ENCODE results near the gene MAP2.

Gene MAP2, protein sequence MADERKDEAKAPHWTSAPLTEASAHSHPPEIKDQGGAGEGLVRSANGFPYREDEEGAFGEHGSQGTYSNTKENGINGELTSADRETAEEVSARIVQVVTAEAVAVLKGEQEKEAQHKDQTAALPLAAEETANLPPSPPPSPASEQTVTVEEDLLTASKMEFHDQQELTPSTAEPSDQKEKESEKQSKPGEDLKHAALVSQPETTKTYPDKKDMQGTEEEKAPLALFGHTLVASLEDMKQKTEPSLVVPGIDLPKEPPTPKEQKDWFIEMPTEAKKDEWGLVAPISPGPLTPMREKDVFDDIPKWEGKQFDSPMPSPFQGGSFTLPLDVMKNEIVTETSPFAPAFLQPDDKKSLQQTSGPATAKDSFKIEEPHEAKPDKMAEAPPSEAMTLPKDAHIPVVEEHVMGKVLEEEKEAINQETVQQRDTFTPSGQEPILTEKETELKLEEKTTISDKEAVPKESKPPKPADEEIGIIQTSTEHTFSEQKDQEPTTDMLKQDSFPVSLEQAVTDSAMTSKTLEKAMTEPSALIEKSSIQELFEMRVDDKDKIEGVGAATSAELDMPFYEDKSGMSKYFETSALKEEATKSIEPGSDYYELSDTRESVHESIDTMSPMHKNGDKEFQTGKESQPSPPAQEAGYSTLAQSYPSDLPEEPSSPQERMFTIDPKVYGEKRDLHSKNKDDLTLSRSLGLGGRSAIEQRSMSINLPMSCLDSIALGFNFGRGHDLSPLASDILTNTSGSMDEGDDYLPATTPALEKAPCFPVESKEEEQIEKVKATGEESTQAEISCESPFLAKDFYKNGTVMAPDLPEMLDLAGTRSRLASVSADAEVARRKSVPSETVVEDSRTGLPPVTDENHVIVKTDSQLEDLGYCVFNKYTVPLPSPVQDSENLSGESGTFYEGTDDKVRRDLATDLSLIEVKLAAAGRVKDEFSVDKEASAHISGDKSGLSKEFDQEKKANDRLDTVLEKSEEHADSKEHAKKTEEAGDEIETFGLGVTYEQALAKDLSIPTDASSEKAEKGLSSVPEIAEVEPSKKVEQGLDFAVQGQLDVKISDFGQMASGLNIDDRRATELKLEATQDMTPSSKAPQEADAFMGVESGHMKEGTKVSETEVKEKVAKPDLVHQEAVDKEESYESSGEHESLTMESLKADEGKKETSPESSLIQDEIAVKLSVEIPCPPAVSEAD (N-terminal part only)

DNA sequence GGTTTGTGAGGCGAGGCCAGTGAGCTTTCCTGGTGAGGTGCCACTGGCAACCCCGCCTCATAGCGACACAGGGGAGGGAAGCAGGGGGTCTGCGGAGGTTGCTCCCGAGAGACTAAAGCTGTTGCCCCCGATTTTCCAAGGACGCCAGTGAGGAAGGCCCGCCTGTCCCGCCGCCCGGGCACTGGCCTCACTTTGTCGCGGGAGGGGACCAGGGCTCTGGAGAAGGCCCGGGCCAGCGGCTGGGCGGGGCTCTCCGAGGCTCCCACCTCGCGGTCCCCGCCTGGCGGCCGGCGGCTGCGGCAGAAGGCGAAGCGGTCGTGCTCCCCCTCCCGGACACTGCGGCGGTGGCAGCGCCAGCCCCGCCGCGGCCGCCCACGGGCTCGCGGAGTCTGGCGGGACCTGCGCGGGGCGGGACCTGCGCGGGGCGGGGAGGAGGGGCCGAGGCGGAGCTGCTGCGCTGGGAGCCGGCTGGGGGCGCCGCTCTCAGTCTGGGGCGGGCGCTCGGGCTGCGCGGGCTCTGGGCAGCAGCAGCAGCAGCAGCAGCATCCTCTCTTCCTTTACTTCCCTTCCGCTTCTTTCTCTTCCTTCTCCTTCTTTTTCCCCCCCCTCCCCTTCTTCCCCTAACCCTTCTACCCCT lies at the start of gene MAP2:
TSS of gene MAP2 (plus strand) at position 486 of the 637 bp plus-strand sequence. CDS start 229,124 bp downstream, outside the sequence.
- DNase-seq: peak; percentile 87

DNA sequence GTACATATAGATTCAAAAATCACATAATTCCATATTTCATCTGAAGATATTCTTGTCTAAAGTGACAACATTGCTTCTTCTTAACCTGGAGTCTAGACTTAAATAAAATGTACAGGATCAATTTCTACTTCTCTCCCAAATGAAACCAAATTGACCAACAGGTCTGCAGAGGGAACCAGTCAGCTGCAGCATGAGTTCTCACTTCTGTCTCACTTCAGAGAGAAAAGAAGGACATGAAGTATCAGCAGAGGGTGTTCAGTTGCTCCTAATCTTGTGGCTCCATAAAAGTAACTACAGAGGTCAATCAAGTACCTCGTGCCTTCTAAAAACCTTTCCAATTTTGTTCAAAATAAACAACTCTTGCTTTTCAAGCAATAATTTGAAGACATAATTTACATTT lies 47.2 kb upstream of the MAP2 start:
- DNase-seq: no peak

DNA sequence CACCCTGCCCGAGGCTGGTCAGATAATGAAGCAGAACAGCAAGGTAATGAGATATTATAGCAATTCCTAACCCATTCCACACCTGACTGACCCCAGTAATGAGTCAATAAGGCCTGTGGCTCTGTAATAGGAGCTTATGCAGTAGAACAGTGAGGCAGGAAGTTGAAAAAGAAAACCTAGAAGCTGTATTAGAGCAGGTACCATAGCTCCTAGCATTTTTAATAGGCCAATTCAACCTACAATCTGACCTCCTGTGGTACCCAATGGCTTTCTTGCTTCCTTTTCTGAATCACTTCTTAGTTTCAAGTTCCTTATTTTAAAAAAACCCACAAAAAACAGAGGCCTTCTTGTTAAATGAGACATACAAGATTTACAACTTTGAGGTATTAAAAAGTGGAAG lies 43.6 kb upstream of the MAP2 start:
- DNase-seq: no peak

DNA sequence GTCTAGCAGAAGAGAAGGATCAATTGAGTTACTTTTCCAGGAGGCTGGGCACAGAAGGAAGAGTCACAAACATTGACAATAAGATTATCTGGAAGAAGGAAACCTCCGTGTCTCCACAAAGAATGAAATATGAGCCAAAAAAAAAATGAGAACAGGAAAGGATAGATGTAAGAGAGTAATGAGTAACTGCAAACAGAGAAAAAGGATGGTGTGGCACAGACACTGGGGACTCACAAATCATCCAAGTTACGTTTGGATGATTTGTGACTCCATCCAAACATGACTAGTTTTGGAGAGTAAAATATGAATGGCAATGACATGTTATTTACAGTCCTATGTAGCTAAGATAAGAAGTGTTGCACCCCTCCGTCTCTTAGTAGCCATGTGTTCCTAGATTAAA lies 42.8 kb upstream of the MAP2 start:
- no peak for DNase-seq

DNA sequence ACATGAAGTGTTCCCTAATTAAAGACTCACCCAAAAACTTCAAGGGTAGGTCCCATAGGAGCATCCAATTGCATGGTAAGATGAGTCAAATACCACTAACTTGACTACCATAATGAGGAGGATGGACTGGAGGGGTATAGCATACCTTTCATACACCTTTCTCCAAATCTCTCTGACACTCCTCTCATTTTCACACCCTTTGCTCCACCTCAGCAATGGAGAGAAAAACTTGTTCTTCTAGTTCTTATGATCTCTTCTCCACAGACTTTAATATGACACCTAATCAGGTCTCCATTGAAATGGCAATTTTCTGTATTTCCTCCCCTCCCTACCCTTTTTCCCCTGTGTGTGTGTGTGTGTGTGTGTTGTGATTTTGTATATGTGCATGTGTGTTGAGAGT lies 41.1 kb upstream of the MAP2 start:
- DNase-seq: no peak

DNA sequence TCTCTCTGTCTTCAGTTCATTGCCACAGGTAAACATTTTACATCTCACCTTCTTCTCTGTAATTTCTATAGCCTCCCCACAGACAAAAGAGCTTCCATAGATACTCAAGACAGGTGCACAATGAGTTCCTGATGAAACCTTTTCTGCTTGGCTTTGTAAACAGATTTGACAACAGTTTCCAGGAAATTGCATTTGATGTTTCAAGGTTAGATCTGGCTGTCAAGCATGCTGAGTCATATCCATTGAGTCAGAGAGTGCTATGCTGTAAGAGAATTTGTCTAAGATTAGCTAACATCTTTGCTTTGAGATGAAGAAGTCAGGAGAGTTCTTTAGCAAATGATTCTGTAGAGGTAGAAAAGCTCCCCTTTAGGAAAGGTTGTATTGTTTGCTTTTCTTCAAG lies 40.6 kb upstream of the MAP2 start:
- DNase-seq: no peak

DNA sequence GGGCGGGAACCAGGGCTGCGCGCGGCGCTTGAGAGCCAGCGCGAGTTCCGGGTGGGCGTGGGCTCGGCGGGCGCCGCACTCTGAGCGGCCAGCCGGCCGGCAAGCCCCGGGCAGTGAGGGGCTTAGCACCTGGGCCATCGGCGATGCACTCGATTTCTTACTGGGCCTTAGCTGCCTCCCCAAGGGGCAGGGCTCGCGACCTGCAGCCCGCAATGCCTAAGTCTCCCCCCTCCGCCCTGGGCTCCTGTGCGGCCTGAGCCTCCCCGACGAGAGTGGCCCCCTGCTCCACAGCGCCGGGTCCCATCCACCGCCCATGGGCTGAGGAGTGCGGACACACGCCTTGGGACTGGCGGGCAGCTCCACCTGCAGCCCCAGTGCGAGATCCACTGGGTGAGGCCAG lies 36.5 kb upstream of the MAP2 start:
- DNase-seq: no peak

DNA sequence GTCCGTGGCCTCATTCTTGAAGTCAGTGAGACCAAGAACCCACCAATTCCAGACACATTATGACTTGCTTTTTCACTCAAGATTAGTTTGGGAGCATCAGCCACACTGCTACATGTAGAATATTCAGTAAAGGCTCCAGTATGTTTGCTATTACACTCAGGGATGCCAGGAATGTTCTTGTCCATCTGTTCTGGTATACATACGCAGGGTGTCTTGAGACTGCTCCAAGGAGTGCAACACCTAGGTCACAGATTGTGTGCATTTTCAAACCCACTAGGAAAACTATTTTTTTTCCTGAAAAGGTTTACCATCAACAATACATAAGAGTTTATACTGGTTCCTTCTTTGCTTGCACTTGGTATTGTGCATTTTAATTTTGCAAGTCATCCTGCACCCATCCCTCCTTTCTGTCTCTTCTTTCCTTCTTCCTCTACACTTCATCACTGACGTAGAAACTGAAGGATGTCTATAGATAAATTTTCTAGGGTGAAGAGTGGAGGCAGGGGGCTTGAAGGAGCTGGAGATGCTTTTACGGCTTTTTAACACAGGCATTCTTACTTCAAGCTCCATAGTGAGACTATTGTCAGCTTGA lies 35.3 kb upstream of the MAP2 start:
- no peak for DNase-seq

DNA sequence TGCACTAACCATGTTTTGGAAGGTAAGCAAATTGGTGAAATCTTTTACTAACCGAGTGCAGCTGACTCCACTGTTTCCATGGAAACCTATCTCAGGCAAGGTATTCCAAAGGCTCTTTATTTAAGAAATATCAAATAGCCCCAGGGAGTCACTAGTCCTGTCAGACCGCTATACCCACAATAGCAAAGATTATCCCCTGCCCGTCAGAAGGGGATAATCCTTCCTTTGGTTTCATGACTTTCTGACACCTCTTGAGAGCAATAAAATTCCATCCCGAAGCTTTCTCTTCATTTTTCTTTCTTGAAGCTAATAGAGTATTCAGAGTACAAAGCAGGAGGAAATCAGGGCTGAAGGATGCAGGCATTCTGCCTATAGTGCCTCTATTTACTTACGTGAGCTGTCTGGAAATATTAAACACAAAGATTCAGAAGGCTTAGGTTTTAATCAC lies 34.7 kb upstream of the MAP2 start:
- peak; percentile 7 for DNase-seq

DNA sequence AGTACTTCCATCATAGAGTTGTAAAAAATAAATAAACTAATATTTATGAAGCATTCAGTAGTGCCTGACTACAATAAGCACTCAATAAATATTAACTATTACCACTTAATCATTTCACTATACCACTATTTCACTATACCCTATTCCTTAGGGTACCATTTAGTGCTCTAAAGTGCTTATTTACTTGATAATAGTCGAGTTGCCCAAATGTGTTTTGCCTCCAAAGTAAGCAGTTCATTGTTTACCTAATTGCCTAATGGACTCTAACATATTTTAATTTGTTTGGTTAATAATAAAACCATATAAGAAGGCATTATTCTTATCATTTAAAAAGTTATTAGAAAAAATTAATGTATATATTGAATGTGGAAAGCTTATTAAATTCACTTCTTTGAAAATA lies 33.0 kb upstream of the MAP2 start:
- DNase-seq: no peak

DNA sequence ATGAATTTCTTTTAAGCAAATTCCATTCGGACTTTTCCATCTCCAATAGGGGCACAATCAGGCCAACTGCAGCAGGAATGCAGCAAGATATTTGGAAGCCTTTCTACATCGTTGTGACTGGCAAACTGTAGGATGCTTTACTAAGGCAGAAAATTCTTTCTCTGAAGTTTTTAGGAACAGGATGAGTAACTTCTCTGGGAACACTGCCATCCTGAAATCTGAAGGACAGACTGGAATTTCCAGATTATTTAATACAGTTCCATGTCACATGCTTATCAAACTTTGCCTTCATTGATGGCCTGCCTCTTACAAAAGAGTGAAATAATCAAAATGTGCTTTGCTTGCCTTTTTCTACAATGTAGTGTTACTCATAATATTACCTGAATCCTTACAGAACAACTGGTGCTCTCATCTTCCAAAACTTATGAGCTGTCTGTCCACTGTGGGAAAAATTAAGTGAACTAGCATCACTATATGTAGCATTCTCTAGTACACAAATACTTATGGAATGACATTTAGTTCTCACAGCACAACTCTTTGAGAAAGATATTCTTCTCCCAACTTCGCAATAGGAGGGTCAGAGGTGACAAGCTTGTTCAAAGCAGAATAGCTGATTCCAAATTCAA lies 32.0 kb upstream of the MAP2 start:
- DNase-seq: no peak

DNA sequence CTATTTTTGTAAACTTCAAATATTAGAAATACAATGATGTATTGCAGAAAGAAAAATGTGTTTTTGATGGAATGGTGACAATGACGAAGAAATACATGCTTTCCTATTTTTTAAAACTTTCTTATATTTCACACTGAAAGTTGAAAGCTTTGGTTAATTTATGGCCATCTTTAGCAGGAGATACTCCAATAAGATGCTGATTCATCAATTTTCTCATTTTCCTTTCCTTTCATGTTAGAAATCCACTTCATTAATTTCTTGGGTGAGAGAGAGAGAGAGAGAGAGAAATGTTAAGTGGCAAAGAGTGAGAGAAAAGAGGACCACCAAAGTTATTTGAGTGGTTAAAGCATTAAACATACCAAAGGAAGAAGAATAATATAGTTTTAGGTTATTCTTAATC lies 28.6 kb upstream of the MAP2 start:
- no peak for DNase-seq

DNA sequence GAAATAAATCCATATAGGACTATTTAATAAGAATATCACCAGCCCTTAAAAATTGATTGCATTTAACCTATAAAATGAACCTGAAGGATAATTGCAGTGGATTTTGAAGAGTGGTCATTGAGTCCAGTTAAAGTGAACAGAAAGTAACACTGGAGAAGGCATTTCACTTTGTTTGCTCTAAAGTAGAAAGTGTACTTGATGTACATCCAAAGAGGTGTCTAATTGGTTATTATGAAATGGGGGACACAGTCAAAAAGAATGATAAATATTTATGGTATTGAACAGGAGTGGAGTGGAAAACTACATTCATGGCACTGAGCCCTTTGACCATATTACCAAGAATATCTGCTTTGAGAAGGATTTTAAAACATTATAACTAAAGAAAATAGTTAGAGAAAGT lies 28.2 kb upstream of the MAP2 start:
- DNase-seq: no peak

DNA sequence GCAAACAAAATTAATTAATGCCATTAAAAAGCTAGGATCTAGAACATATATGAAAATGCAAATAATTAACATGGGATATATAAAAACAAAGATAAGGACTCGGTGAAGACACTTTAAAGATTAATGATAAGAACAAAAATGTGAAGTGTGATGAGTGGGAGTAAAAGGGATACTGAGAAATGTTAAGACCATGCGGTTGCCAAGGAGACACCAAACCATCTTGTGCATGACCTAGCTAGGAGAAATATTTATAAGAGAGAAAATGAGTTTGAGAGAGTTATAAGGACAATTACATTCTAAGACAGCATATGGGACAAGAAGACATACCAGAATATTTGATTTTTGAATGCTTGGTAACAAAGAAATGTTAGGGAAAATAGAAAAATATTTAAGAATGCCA lies 25.4 kb upstream of the MAP2 start:
- DNase-seq: no peak

DNA sequence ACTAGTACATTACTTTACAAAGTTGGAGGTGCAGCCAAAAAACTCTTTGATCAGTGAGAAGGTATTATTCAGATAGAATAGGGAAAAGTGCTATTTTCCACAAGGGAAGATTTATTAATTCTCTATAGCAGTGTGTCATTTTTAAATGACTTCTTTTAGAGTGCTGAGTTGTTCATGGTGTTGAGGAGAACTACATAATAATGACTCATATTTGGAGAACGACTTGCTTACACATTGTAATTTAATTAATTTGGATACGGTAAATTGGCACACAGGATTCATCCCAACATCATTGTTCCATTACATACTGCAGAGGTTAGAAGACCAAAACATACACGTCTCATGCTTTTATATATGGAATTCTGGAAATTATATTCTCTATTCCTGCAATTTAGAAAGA lies 22.1 kb upstream of the MAP2 start:
- no peak for DNase-seq

DNA sequence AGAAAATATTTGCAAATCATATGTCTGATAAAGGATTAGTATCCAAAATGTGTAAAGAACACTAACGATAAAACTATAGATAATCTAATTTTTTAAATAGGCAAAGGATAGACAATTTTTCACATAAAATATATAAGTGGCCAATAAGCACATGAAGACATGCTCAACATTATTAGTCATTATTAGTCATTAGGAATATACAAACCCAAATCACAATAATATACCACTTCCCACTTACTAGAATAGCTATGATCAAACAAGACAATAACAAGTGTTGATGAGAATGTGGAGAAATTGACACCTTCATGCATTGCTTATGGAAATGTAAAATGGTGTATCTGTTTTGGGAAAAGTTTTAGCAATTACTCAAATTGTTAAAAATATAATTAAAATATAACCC lies 12.6 kb upstream of the MAP2 start:
- DNase-seq: no peak

DNA sequence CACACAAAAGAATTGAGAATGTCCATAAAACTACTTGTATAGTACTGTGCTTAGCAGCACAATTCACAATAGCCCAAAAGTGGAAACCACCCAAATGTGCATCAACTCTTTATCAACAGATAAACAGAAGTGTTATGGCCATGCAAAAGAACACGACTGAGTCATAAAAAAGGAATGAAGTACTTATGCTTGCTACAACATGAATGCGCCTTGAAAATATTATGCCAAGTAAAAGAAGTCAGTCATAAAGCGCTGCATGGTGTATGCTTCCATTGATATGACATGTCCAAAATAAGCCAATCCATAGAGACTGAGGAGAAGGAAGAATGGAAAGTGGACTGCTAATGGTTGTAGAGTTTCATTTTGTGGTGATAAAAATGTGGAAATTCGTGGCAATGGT lies 12.1 kb upstream of the MAP2 start:
- no peak for DNase-seq

DNA sequence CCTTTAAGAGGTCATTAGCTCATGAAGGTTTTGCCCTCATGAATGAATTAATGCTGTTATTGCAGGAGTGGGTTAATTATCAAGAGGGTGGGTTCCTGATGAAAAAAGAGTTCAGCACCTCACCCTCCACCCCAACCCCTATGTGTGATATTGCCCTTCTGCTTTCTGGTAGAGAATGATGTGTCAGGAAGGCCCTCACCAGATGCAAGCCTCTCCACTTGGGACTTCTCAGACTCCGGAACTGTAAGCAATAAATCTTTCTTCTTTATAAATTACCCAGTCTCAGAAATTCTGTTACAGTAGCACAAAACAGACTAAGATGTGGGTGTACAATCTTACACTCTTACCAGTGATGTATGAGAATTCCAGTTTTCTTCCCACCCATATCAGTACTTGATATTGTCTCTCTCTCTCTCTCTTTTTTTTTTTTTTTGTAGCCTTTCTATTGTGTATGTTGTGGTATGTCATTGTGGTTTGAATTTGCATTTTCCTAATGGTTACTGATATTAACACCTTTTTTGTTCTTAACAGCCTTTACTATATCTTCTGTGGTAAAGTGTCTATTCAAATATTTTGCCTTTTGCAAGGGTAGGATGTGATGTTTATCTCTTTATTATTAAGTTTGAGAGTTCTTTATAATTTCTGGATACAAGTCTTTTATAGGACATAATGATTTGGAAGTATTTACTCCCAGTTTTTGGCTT lies 10.4 kb upstream of the MAP2 start:
- DNase-seq: no peak

DNA sequence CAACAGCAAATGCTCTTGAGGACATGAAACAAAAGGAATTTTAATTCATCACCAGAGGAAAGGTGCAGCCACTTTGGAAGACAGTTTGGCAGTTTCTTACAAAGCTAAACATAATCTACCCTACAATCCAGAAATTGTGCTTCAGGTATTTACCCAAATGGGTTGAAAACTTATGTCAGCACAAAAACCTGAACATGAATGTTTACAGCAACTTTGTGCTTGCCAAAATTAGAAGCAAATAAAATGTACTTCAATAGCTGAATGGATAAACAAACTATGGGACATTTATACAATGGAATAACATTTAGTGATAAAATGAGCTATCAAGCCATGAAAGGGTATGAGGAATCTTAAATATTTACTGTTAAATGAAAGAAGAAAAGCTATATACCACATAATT lies 6.9 kb upstream of the MAP2 start:
- DNase-seq: no peak

DNA sequence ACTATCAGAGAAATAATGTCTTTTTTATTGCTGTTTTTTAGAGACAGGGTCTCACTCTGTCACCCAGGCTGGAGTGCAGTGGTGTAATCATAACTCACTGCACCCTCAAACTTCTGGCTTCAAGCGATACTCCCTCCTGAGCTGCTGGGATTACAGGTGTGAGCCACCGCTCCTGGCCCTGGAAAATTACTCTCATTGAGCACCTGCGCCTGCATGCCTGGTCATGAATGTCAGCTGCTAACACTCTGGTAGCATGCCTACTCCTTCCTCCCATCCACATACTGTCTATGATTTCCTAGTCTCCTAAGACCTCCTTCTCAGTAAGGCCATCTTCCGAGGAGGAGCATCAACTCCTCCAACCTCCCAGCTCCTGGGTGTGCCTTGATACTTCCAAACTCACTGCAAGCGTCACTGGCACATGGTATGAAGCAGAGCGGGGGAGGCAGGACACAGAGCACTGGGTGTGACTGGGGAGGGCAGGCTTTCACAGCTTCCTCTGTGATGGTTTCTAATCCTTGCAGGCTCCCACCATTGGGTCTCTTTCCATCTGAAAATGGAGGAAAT lies 1.6 kb upstream of the MAP2 start:
- DNase-seq: no peak

DNA sequence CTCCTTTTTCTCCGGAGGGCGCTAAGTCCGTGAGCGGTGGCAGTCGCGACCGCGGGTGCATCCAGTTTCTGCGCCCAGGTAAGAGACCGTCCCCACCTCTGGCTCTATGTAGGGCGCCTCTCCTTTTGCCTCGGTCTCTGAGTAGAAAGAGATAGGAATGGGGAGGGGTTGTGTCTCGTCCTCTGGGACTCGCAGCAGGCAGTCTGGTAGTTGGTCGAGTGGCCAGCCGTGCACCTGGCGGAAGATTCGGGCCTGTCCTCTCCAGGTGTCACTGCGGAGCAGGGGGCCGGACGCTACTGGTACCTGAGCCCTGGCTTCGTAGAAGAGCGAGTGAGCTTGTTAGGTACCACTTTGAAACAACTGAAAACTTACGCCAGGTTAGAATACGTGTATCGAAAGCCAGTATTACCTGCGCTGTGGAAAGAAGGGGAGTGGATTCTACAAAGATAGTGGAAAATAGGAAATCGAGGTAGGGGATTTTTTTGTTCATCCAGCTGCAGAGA lies 403 bp downstream of the MAP2 start:
- DNase-seq: no peak
